BJ (cell line): ENCODE results near the gene FCN2. TPM values are rescaled to one million over a fixed set of nuclear protein-coding genes. Genes with fewer than 3 reads are reported as not detected.

ENCODE experiments used
- CTCF ChIA-PET: fragments of 350-600 bp; formaldehyde crosslinking; extraction: SDS; loops from one replicate; lab custom pipeline; 2021; ENCODE audit warnings: antibody characterized with exemption, inconsistent platforms; lab: Yijun Ruan, JAX
- POLR2A ChIA-PET: fragments of 300-600 bp; sonication (Branson Sonifier 250); formaldehyde crosslinking; extraction: SDS; loops from one replicate; lab custom pipeline; 2021; ENCODE audit warnings: antibody characterized with exemption; lab: Charles Lee
- DNase-seq: peaks from one replicate; pipeline ENCODE4 v3.0.0-alpha.2; 2011; ENCODE audit warnings: low read depth
- H3K27me3 ChIP-seq: 2 replicates; pipeline ENCODE4 v1.6.0; 2011; ENCODE audit warnings: low read length; ENCODE audit not compliant: control insufficient read depth, insufficient read depth
- H3K36me3 ChIP-seq: 2 replicates; pipeline ENCODE4 v1.5.1; 2011; ENCODE audit warnings: low read length; ENCODE audit not compliant: control insufficient read depth, insufficient read depth
- H3K4me3 ChIP-seq: 2 replicates; pipeline ENCODE4 v1.5.1; 2011; ENCODE audit warnings: low read depth, mild to moderate bottlenecking, control low read depth, low read length
- polyA plus RNA-seq: library from polyadenylated mRNA; depleted of rRNA; stranded (reverse); fragments of >200 nt; gene quantifications from 2 replicates; pipeline ENCODE4 v1.2.3, GENCODE V29; 2011
- TF ChIP-seq, protein P1 (sequence below): IDR thresholded peaks from 2 replicates; pipeline ENCODE4 v1.5.1; 2011; ENCODE audit warnings: low read depth, mild to moderate bottlenecking, control low read depth, inconsistent platforms, low read length, moderate library complexity; ENCODE audit not compliant: insufficient read depth

Gene FCN2
- polyA plus RNA-seq, 1 experiment, result not detected

DNA sequence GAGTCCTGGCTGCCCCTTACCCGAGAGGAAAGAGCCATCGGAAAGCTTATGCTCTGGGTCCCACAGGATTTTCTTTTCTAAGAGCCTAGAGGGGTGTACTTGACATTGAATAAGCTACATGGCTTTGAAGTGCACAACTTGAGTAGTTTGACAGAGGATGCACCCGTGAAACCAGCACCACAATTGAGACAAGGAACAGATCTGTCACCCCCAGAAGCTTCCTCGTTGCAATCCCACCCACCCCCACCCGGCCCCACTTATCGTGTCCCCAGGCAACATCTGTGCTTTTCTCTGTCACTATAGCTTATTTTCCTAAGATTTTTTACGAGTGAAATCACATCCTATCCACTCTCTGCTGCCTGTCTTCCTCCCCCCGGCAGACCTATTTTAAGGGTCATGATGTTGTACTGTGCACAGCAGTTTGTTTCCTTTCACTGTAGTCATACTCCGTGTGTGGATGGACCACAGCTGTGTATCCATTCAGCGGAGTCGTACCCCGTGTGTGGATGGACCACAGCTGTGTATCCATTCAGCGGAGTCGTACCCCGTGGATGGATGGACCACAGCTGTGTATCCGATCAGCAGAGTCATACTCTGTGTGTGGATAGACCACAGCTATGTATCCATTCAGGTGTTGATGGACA, 8.8 kb upstream of the FCN2 start:
- Histone ChIP-seq H3K4me3 (no peak overlapping the region), H3K27me3 (peaks cover 10% of the 10 kb centered on the region), H3K36me3 (no peaks in the 10 kb centered on the region)
- ChIA-PET POLR2A (no interaction called here), CTCF (interaction anchor here (1.2 kb wide), 1 partner anchor 11 kb away, joined by 4 read pairs; no protein-coding TSS in a partner anchor)
- no peak for DNase-seq
- TF ChIP-seq, protein P1, sequence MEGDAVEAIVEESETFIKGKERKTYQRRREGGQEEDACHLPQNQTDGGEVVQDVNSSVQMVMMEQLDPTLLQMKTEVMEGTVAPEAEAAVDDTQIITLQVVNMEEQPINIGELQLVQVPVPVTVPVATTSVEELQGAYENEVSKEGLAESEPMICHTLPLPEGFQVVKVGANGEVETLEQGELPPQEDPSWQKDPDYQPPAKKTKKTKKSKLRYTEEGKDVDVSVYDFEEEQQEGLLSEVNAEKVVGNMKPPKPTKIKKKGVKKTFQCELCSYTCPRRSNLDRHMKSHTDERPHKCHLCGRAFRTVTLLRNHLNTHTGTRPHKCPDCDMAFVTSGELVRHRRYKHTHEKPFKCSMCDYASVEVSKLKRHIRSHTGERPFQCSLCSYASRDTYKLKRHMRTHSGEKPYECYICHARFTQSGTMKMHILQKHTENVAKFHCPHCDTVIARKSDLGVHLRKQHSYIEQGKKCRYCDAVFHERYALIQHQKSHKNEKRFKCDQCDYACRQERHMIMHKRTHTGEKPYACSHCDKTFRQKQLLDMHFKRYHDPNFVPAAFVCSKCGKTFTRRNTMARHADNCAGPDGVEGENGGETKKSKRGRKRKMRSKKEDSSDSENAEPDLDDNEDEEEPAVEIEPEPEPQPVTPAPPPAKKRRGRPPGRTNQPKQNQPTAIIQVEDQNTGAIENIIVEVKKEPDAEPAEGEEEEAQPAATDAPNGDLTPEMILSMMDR, result no peak

DNA sequence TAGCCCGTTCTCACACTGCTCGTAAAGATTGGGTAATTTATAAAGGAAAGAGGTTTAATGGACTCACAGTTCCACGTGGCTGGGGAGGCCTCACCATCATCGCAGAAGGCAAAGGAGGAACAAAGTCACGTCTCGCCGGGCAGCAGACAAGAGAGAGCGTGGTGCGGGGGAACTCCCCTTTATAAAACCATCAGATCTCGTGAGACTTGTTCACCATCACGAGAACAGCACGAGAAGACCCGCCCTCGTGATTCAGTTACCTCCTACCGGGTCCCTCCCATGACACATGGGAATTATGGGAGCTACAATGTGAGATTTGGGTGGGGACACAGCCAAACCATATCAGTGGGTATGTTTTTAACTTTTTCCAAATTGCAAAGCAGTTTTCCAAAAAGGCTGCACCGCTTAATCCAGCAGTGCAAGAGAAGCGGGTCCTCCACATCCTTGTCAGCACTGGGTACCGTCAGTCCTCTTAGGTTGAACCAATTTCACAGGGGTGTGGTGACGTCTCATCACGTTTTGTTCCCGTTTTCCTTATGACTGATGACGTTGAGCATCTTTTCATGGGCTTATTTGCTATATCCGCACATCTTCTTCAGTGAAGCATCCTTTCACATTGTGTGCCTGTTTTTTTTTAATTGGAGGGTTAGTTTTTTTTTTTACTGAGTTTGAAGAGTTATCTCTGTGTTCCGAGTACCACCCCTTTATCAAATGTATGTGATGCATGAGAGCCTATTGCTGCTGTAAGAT, 8.0 kb upstream of the FCN2 start:
- no peak overlapping the region for H3K4me3 ChIP-seq
- POLR2A ChIA-PET, result no interaction called here
- no peak for DNase-seq
- H3K36me3 ChIP-seq, result no peaks in the 10 kb centered on the region
- TF ChIP-seq, protein P1, result no peak
- CTCF ChIA-PET, result interaction anchor here (1.2 kb wide), 1 partner anchor 10 kb away, joined by 4 read pairs; no protein-coding TSS in a partner anchor
- peaks cover 10% of the 10 kb centered on the region for H3K27me3 ChIP-seq

DNA sequence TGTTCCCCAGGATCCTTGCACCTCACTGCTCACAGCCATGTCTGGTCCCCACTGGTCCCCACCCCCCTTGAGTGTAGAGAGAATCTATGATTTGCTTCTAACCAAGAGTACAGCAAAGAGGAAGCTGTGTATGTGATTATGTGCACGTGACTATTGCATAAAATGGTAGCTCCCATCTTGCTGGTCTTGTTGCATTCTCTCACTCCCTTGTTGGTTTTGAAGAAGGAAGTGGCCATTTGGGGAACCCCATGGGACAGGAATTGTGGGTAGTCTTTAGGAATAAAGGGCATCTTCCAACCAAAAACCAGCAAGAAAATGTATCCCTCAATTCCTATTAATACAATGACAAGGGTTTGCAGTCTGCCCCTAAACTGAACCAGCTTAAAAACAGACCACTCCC, 5.2 kb upstream of the FCN2 start:
- ChIA-PET POLR2A (no interaction called here), CTCF (interaction anchor here (0.9 kb wide), 1 partner anchor 17 kb away, joined by 3 read pairs; no protein-coding TSS in a partner anchor)

DNA sequence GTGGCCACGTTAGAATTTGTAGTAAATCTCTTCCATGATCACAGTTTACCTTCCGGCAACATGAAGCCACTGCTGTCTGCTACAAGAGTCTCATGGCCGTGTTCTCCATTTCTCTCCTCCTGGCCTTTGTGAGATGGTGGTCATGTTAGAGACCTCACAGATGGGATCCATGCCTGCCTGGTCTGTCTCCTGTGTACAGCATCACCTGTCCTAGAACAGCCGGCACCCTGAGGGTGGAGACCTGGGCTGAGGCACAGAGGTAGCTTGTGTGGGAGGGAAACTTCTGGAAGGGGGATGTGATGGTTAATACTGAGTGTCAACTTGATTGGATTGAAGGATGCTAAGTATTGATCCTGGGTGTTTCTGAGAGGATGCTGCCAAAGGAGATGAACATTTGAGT, 3.1 kb upstream of the FCN2 start:
- DNase-seq, result no peak
- CTCF ChIA-PET, result no interaction called here
- POLR2A ChIA-PET, result no interaction called here
- H3K4me3 ChIP-seq, result no peak overlapping the region
- TF ChIP-seq, protein P1, result no peak
- H3K27me3 ChIP-seq, result peaks cover 11% of the 10 kb centered on the region
- H3K36me3 ChIP-seq, result no peaks in the 10 kb centered on the region

More for the DNA sequence above, 5.2 kb upstream of the FCN2 start:
- Histone ChIP-seq H3K36me3 (no peaks in the 10 kb centered on the region), H3K27me3 (peaks cover 11% of the 10 kb centered on the region), H3K4me3 (no peak overlapping the region)
- no peak for DNase-seq
- TF ChIP-seq, protein P1, result no peak

DNA sequence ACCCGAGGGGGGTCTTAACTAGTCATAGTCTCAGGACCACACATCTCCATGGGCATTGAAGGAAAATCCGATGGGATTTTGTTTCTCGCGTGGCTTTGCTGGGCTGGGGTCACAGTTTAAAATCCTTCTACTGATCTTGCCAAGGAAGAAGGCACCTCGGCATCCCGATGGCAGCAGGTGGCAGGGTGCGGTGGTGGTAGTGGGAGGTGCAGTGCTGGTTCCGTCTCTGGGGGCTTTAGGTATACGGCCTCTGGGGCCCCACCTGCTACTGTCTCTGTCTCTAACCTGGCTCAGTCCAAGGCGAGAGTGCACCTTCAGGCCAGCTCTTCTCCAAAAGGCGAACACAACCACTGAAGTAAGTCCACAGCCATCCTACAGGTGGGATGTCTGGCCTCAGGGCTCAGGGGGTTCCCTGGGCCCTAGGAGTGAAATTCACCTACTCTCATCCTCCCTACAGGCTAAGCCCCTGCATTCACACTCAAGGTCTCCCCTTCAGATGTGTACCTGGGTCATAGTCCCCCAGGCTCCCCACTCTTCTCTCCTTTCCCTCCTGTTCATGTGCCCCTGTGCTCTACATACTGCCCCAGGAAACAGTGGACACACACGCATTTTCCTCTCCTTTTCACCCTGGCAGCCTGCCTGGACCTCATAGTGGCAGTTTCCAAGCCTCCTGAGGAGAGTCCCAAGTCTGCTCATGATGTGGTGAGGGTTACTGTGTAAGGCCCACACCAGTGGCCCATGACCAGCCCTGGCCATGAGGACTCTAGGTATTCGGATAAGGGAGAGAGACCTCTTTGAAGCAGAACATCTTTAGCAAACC, 736 bp upstream of the FCN2 start:
- ChIA-PET CTCF (no interaction called here), POLR2A (no interaction called here)
- TF ChIP-seq, protein P1, result no peak
- DNase-seq, result no peak
- peaks cover 6% of the 10 kb centered on the region; the same call in 1 of the 2 replicates for H3K27me3 ChIP-seq
- H3K4me3 ChIP-seq, result no peak overlapping the region
- H3K36me3 ChIP-seq, result no peaks in the 10 kb centered on the region
